Keratinocyte (primary cell): ENCODE results near the gene WRAP73. TPM values are rescaled to one million over a fixed set of nuclear protein-coding genes. Genes with fewer than 3 reads are reported as not detected.

Source experiments
- DNase-seq: peaks from one replicate; pipeline ENCODE4 v3.0.0-alpha.2; 2011; ENCODE audit warnings: low read depth, missing footprints, low spot score
- FAIRE-seq: peaks from 2 replicates; lab custom pipeline; 2011; peaks lifted over from hg19 to GRCh38; lab: Jason Lieb, UNC
- H2AFZ ChIP-seq: 2 replicates; pipeline ENCODE4 v1.6.0; 2012; ENCODE audit warnings: low read length, control low read depth, inconsistent platforms; ENCODE audit not compliant: control insufficient read depth
- H3K27ac ChIP-seq: 2 replicates; pipeline ENCODE4 v1.5.1; 2011; ENCODE audit warnings: low read length; ENCODE audit not compliant: control insufficient read depth, insufficient read depth
- H3K27me3 ChIP-seq: 3 replicates; pipeline ENCODE4 v1.6.0; 2011; ENCODE audit warnings: low read length; ENCODE audit not compliant: control insufficient read depth, insufficient read depth; ENCODE audit errors: extremely low read depth
- H3K36me3 ChIP-seq, 2 experiments: 2 replicates in 1 of 2; 3 replicates in 1 of 2; pipeline ENCODE4 v1.5.1; 2011; ENCODE audit warnings: low read length in 2 of 2, mild to moderate bottlenecking in 1 of 2; ENCODE audit not compliant: control insufficient read depth in 2 of 2, insufficient read depth in 2 of 2; ENCODE audit errors: extremely low read depth in 1 of 2
- H3K4me1 ChIP-seq: 3 replicates; pipeline ENCODE4 v1.5.1; 2011; ENCODE audit warnings: low read length; ENCODE audit not compliant: control insufficient read depth, insufficient read depth; ENCODE audit errors: extremely low read depth
- H3K4me2 ChIP-seq: 3 replicates; pipeline ENCODE4 v1.6.0; 2011; ENCODE audit warnings: low read depth, low read length; ENCODE audit not compliant: control insufficient read depth, insufficient read depth; ENCODE audit errors: extremely low read depth
- H3K4me3 ChIP-seq, 3 experiments: fragments of 200-600 bp in 1 of 3; sonication (generic) in 1 of 3; 2 replicates in 2 of 3; 3 replicates in 1 of 3; pipeline ENCODE4 v1.5.1; 2011 to 2016; ENCODE audit warnings: low read length in 3 of 3, mild to moderate bottlenecking in 3 of 3, control low read depth in 2 of 3, inconsistent platforms in 1 of 3, low read depth in 1 of 3, mixed read lengths in 1 of 3, mixed run types in 1 of 3, moderate library complexity in 1 of 3; ENCODE audit not compliant: control insufficient read depth in 2 of 3, insufficient read depth in 2 of 3; ENCODE audit errors: extremely low read depth in 1 of 3
- H3K79me2 ChIP-seq: 2 replicates; pipeline ENCODE4 v1.6.0; 2012; ENCODE audit warnings: low read length; ENCODE audit not compliant: control insufficient read depth, insufficient read depth
- H3K9ac ChIP-seq: 3 replicates; pipeline ENCODE4 v1.6.0; 2011; ENCODE audit warnings: low read length; ENCODE audit not compliant: control insufficient read depth, insufficient read depth; ENCODE audit errors: extremely low read depth
- H3K9me1 ChIP-seq: 3 replicates; pipeline ENCODE4 v1.6.0; 2011; ENCODE audit warnings: low read length; ENCODE audit not compliant: control insufficient read depth, insufficient read depth; ENCODE audit errors: extremely low read depth
- H3K9me3 ChIP-seq: 2 replicates; pipeline ENCODE4 v1.5.1; 2012; ENCODE audit warnings: low read depth, low read length; ENCODE audit not compliant: control insufficient read depth
- H4K20me1 ChIP-seq: 3 replicates; pipeline ENCODE4 v1.6.0; 2011; ENCODE audit warnings: low read length; ENCODE audit not compliant: control insufficient read depth, insufficient read depth; ENCODE audit errors: extremely low read depth
- EZH2 ChIP-seq: IDR thresholded peaks from one replicate; pipeline ENCODE4 v1.6.1; 2012; ENCODE audit warnings: inconsistent platforms, mild to moderate bottlenecking, low read length, moderate library complexity
- dilution Hi-C: fragments of 300-500 bp; cut with MboI; formaldehyde crosslinking; loops from one replicate; pipeline ENCODE4 v1.7.0; 2020; ENCODE audit warnings: low sequenced_read_pairs; ENCODE audit not compliant: extremely low pct_ligation_motif_present
- polyA plus RNA-seq, 5 experiments: library from polyadenylated mRNA; depleted of rRNA in 3 of 5; stranded (reverse) in 3 of 5; stranded (forward) in 1 of 5; unstranded in 1 of 5; fragments of >200 nt; gene quantifications; 1 replicate in 1 of 5; 2 replicates in 3 of 5; 3 replicates in 1 of 5; pipeline versions ENCODE4 v1.2.1 to v1.2.3, GENCODE V29; 2011 to 2012; ENCODE audit warnings: missing spikeins in 2 of 5, low read depth in 1 of 5, low replicate concordance in 1 of 5
- TF ChIP-seq, protein P1 (sequence below), 3 experiments: IDR thresholded peaks in 1 of 3; conservative IDR thresholded peaks in 1 of 3; optimal IDR thresholded peaks in 1 of 3; 2 replicates in 2 of 3; 3 replicates in 1 of 3; pipeline versions ENCODE3 to v1.5.1; 2011; ENCODE audit warnings: low read length in 3 of 3, mild to moderate bottlenecking in 3 of 3, moderate library complexity in 2 of 3, control low read depth in 1 of 3, inconsistent platforms in 1 of 3; ENCODE audit not compliant: insufficient read depth in 2 of 3; ENCODE audit errors: extremely low read depth in 1 of 3

The WRAP73 gene
- polyA plus RNA-seq, 1 donor (not counting 4 experiments of a cell fraction or from before 2014, with no cell fraction given) = 18.9 TPM

DNA sequence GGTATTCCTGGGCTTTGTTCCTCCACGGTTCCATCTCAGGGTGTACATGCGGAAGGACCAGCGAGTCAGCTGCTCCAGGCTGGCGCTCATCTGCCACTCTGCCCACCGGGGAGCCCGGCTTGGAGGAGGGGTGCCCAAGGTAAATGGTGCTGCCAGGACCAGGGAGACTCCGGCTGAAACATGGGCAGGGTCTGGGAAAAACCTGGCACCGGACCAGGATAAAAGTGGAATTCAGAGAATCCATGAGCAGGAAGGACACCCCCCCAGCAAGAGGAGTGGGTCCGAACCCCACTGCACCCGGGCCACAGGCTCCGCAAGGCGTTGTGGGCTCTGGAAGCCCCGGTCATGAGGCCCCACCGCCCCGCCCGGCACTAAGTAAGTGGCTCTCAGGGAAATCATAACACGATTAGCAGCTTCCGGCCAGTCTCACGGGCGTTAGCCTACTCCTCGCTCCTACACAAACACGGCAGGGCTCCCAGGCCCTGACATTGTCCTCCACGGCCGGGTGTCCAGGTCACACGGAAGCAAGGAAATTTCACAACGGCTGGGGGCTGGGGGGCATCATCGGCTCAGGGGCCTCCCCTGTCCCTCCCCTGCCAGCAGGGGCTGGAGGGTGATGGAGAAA lies 59.7 kb downstream of the WRAP73 start:
- H3K9me1 ChIP-seq = no peaks in the 10 kb centered on the region
- TF ChIP-seq, protein P1, sequence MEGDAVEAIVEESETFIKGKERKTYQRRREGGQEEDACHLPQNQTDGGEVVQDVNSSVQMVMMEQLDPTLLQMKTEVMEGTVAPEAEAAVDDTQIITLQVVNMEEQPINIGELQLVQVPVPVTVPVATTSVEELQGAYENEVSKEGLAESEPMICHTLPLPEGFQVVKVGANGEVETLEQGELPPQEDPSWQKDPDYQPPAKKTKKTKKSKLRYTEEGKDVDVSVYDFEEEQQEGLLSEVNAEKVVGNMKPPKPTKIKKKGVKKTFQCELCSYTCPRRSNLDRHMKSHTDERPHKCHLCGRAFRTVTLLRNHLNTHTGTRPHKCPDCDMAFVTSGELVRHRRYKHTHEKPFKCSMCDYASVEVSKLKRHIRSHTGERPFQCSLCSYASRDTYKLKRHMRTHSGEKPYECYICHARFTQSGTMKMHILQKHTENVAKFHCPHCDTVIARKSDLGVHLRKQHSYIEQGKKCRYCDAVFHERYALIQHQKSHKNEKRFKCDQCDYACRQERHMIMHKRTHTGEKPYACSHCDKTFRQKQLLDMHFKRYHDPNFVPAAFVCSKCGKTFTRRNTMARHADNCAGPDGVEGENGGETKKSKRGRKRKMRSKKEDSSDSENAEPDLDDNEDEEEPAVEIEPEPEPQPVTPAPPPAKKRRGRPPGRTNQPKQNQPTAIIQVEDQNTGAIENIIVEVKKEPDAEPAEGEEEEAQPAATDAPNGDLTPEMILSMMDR (optimal IDR thresholded peaks at IDR 0.05 in 1 of 3, IDR thresholded peaks at IDR 0.05 in 1 of 3, conservative IDR thresholded peaks at IDR 0.05 in 1 of 3; ENCODE audit: extremely low read depth in 1 of 3, insufficient read depth in 2 of 3, low read length in 3 of 3) = no peak
- no peak for TF ChIP-seq EZH2
- FAIRE-seq (no peak), DNase-seq (no peak)
- no peaks in the 10 kb centered on the region for H3K27me3 ChIP-seq
- no peak overlapping the region for H2AFZ ChIP-seq
- no peak overlapping the region for H3K4me3 ChIP-seq
- H3K4me1 ChIP-seq = no peaks in the 10 kb centered on the region
- peaks cover 3% of the 10 kb centered on the region for H3K9me3 ChIP-seq
- H4K20me1 ChIP-seq = no peaks in the 10 kb centered on the region
- H3K9ac ChIP-seq = no peak overlapping the region
- no peaks in the 10 kb centered on the region for H3K79me2 ChIP-seq
- H3K36me3 ChIP-seq = no peaks in the 10 kb centered on the region
- no peak overlapping the region for H3K27ac ChIP-seq
- dilution Hi-C loops = no loop called here
- no peak overlapping the region for H3K4me2 ChIP-seq

DNA sequence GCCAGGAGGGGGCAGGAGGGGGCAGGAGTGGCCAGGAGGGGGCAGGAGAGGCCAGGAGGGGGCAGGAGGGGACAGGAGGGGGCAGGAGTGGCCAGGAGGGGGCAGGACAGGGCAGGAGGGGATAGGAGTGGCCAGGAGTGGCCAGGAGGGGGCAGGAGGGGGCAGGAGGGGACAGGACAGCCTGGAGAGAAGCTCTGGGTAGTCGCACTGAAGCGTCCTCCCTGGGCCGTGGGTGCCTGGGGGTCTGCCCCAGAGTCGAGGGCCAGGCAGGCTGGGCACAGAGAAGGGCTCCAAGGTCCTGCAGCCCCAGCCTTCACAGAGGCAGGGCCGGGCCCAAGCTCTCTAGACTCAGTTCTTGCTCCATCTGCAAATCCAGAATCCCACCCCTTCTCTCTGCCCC lies 61.5 kb downstream of the WRAP73 start:
- no peaks in the 10 kb centered on the region for H3K36me3 ChIP-seq
- no peaks in the 10 kb centered on the region for H3K9me1 ChIP-seq
- H3K27ac ChIP-seq = no peak overlapping the region
- TF ChIP-seq, protein P1 (optimal IDR thresholded peaks at IDR 0.05 in 1 of 3, IDR thresholded peaks at IDR 0.05 in 1 of 3, conservative IDR thresholded peaks at IDR 0.05 in 1 of 3; ENCODE audit: extremely low read depth in 1 of 3, insufficient read depth in 2 of 3, low read length in 3 of 3) = no peak
- TF ChIP-seq EZH2 = no peak
- no peaks in the 10 kb centered on the region for H3K4me1 ChIP-seq
- H3K4me3 ChIP-seq = no peak overlapping the region
- no peaks in the 10 kb centered on the region for H3K27me3 ChIP-seq
- no peak overlapping the region for H2AFZ ChIP-seq
- H3K9ac ChIP-seq = no peak overlapping the region
- dilution Hi-C loops = no loop called here
- H3K9me3 ChIP-seq = peaks cover 6% of the 10 kb centered on the region
- FAIRE-seq = no peak
- no peaks in the 10 kb centered on the region for H4K20me1 ChIP-seq
- no peak for DNase-seq
- no peaks in the 10 kb centered on the region for H3K79me2 ChIP-seq
- H3K4me2 ChIP-seq = no peak overlapping the region
